ENCODE data around the gene MAL. TPM values are rescaled to one million over a fixed set of nuclear protein-coding genes. Genes with fewer than 3 reads are reported as not detected.

The MAL gene
- polyA plus RNA-seq, 1 donor from 2014 or later: 10.2 TPM

- H3K27me3 Mint-ChIP-seq: peaks cover 15% of the 10 kb centered on the region
- H3K4me3 Mint-ChIP-seq: no peak overlapping the region
- peaks cover 1% of the 10 kb centered on the region for H3K36me3 Mint-ChIP-seq
- peaks cover 13 to 17% (median 16%) of the 10 kb centered on the region in 3 donors for H3K4me1 Mint-ChIP-seq
- no peaks in the 10 kb centered on the region for H3K9me3 Mint-ChIP-seq
- peak overlapping the region in 1 of 3 donors; percentile 37 for H3K27ac Mint-ChIP-seq
Measured at GRCh38 chr2:95061601-95062183, 36.2 kb downstream of the MAL start.

GRCh38 chr2:95062242-95063085, 37.0 kb downstream of the MAL start:
- H3K4me3 Mint-ChIP-seq: no peak overlapping the region
- H3K27ac Mint-ChIP-seq: peak overlapping the region in 2 of 3 donors; percentile 37 to 60
- H3K27me3 Mint-ChIP-seq: peaks cover 15% of the 10 kb centered on the region
- H3K36me3 Mint-ChIP-seq: peaks cover 1% of the 10 kb centered on the region
- no peaks in the 10 kb centered on the region for H3K9me3 Mint-ChIP-seq
- H3K4me1 Mint-ChIP-seq: peaks cover 13 to 17% (median 16%) of the 10 kb centered on the region in 3 donors

GRCh38 chr2:95063086-95063958, 37.8 kb downstream of the MAL start:
- Mint-ChIP-seq H3K27ac (peak overlapping the region in 2 of 3 donors; percentile 4 to 80), H3K27me3 (peaks cover 13% of the 10 kb centered on the region), H3K36me3 (peaks cover 1% of the 10 kb centered on the region), H3K4me3 (peak overlapping the region in 2 of 4 donors; percentile 0 to 63), H3K9me3 (no peaks in the 10 kb centered on the region), H3K4me1 (peaks cover 13 to 17% (median 16%) of the 10 kb centered on the region in 3 donors)

DNA sequence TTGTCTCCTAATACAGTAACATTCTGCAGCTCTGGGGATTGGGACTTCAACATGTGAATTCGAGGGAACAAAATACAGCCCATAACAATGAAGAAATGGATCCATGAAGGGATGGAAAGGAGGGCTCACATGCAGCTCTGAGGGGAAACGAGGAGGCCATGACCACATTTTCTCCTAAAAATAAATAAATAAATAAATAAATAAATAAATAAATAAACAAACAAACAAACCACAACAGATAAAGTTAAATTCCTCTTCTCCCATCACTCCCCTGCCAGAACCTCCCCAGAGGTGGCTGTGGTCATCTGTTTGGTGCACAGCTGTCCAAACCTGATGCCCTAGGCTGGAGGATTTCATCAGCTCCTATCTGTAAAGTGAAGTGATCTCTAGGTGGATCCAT, 42.7 kb downstream of the MAL start:
- H3K4me3 Mint-ChIP-seq: no peak overlapping the region
- no peaks in the 10 kb centered on the region for H3K36me3 Mint-ChIP-seq
- H3K27me3 Mint-ChIP-seq: peaks cover 17% of the 10 kb centered on the region
- peaks cover 4 to 8% (median 8%) of the 10 kb centered on the region in 3 donors for H3K4me1 Mint-ChIP-seq
- no peak overlapping the region for H3K27ac Mint-ChIP-seq
- no peaks in the 10 kb centered on the region for H3K9me3 Mint-ChIP-seq

DNA sequence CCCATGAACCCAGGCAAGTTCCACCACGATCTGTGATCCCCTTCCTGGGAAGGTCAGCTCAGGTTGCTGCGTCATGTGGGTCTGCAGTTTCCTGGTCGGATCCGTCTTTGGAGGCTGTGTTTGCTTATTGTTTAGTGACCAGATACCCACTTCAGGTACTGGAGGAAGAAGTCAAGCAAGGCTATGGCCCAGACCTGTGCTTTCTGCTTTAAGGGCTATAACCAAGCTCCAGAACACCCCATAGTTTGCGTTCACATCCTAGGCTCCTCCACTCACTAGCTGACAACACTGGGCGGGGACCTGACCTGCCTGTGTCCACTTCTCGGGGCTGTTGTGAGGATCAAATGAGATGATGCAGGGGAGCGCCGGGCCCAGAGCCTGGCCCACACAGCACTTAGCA, 44.0 kb downstream of the MAL start:
- H3K27ac Mint-ChIP-seq: no peak overlapping the region
- no peaks in the 10 kb centered on the region for H3K36me3 Mint-ChIP-seq
- no peak overlapping the region for H3K4me3 Mint-ChIP-seq
- no peaks in the 10 kb centered on the region for H3K4me1 Mint-ChIP-seq
- H3K27me3 Mint-ChIP-seq: peaks cover 16% of the 10 kb centered on the region
- no peaks in the 10 kb centered on the region for H3K9me3 Mint-ChIP-seq

DNA sequence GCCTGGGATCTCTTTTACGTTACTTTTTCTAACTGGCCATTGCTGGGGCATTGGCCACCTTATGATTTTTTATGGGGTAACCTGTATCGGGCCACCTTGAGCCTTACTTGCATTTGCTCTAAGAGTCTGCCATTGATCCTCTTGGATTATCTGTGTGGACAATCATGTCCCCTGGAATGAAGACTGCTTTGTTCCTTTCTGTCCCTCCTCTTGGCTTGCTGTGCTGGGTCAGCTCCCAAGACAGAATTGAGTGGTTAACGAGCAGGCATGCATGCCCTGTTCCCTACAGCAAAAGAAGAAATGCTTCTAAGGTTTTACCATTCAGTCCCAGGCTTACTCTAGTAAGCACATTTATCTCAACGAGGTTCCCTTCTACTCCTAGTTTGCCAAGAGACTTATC, 46.3 kb downstream of the MAL start:
- no peaks in the 10 kb centered on the region for H3K9me3 Mint-ChIP-seq
- H3K4me1 Mint-ChIP-seq: peaks cover 0 to 8% (median 6%) of the 10 kb centered on the region in 3 donors
- no peak overlapping the region for H3K27ac Mint-ChIP-seq
- peaks cover 22% of the 10 kb centered on the region for H3K27me3 Mint-ChIP-seq
- H3K36me3 Mint-ChIP-seq: no peaks in the 10 kb centered on the region
- no peak overlapping the region for H3K4me3 Mint-ChIP-seq

DNA sequence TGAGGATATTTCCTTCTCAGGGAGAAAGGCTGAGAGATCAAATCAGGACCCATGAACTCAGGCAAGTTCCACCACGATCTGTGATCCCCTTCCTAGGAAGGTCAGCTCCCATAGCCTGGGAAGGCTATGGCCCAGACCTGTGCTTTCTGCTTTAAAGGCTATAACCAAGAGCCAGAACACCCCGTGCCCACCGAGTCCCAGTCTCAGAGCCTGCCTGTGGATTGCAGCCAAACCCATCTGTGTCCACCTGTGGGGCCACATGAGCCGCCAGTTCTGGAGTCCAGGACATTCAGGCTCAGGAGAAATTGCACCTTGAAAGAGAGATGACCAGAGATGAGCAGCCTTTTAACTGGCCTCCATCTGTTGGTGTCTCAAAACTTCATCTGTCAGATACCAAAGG, 46.9 kb downstream of the MAL start:
- no peaks in the 10 kb centered on the region for H3K9me3 Mint-ChIP-seq
- no peak overlapping the region for H3K4me3 Mint-ChIP-seq
- H3K4me1 Mint-ChIP-seq: peaks cover 0 to 9% (median 8%) of the 10 kb centered on the region in 3 donors
- no peak overlapping the region for H3K27ac Mint-ChIP-seq
- H3K27me3 Mint-ChIP-seq: peaks cover 25% of the 10 kb centered on the region
- no peaks in the 10 kb centered on the region for H3K36me3 Mint-ChIP-seq

DNA sequence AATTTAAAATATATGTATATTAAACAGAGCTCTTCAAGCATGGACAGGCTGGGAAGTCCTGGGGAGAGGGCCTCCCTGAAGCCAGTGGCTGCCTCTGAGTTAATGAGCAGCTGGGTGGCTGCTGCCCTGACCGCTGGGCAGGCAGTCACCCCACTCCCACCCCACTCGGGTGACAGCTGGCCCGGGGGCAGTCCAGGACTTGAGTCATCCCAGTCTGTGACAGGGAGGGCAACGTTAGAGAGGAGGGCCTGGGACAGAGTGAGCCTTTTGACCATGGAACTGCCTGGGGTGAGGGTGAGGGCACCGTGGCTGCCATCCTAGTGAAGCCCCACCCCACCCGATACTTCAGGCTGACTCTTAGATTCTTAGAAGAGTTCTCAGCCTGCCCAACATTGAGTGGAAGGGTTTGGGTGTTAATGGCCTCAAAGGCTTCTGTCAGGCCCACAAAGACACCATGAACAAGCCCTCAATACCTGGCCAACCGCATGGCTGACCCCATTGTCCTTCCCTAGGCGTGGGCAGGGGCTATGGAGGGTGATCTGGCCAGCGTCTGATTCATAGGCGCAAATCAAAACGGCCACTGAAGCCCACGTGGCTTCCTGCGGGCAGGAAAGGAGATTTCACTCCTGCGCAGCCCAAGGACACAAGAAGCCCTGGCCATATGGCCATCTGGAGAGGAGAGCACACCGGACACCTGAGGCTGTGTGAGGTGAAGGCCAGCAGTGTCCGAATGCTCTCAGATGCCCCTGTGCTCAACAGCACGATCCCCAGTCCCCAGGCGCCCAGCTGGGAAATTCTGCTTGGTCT, 48.6 kb downstream of the MAL start:
- Mint-ChIP-seq H3K4me3 (no peak overlapping the region), H3K36me3 (no peaks in the 10 kb centered on the region), H3K9me3 (no peaks in the 10 kb centered on the region), H3K27ac (peak overlapping the region in 1 of 3 donors; percentile 39), H3K27me3 (peaks cover 26% of the 10 kb centered on the region), H3K4me1 (peaks cover 0 to 10% (median 8%) of the 10 kb centered on the region in 3 donors)

DNA sequence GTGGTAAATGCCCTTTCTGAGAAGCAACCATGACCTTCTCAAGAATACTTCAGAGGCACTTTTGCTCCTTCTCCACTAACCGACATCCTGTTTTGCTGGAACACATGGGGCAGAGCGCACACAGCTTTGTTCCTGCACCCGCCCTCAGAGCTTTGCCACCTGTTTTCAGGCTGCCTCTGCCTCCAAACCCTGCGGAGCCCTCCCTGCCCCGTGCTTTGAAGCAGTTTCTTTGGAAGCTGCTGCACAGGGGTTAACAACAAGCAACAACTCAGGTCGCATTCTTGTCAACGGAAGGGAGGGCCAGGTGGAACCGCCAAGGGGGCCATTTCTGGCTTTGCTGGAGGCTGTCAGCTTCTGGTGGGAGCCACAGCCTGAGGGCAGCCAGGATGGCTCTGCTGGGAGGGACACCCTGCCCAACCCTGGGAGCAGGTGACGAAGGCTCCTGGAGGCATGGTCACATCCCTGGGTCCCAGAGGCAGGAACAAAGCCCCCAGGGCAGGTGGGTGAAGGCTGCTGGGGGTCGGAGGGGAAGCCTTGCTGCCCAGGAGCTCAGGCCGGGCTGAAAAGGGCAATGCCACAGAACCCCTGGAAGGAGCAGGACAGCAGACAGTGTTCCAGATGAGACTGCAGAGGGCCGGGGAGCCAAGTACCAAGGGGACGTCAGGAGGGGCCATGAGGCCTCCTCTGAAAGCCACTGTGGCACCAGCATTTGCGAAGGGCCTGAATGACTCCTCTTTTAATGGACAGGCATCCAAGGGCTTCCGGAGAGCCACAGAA, 49.3 kb downstream of the MAL start:
- Mint-ChIP-seq H3K36me3 (no peaks in the 10 kb centered on the region), H3K27ac (peak overlapping the region in 1 of 3 donors; percentile 39), H3K4me1 (peaks cover 0 to 11% (median 8%) of the 10 kb centered on the region in 3 donors), H3K4me3 (peak overlapping the region in 1 of 4 donors; percentile 57), H3K27me3 (peaks cover 26% of the 10 kb centered on the region), H3K9me3 (no peaks in the 10 kb centered on the region)

DNA sequence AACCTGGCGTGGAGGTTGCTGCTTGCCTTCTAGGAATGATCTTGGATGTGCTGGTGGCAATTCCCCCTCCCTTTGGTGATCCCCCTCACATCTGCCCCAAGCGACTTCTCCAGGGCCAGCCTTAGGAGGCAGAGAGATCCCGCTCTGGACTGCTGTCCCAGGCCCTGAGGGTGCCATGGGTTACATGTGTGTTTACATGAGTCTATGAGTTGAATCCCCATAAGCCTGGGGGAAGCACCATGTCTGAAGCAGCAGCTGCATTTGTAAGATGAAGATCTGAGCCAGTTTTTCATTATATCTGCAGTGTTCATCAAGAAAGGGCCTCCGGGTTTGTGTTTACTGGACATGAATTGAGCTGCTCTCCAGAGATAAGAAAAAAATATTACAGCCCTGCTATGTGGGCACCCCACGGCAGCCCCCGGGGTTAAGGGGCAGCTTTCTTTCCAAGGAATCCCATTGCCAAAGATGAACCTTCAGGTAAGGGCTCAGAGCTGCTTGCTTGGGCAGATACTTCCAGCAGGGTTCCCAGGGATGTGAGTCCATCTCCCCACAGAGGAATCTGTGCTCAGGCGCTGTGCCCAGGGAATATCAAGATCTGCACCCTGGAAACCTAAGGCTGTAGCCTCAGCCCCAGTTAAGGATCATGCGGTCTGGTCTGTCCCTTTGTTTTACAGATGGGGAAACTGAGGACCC, 50.1 kb downstream of the MAL start:
- Mint-ChIP-seq H3K4me3 (peak overlapping the region in 1 of 4 donors; percentile 79), H3K4me1 (peaks cover 0 to 13% (median 8%) of the 10 kb centered on the region in 3 donors)

DNA sequence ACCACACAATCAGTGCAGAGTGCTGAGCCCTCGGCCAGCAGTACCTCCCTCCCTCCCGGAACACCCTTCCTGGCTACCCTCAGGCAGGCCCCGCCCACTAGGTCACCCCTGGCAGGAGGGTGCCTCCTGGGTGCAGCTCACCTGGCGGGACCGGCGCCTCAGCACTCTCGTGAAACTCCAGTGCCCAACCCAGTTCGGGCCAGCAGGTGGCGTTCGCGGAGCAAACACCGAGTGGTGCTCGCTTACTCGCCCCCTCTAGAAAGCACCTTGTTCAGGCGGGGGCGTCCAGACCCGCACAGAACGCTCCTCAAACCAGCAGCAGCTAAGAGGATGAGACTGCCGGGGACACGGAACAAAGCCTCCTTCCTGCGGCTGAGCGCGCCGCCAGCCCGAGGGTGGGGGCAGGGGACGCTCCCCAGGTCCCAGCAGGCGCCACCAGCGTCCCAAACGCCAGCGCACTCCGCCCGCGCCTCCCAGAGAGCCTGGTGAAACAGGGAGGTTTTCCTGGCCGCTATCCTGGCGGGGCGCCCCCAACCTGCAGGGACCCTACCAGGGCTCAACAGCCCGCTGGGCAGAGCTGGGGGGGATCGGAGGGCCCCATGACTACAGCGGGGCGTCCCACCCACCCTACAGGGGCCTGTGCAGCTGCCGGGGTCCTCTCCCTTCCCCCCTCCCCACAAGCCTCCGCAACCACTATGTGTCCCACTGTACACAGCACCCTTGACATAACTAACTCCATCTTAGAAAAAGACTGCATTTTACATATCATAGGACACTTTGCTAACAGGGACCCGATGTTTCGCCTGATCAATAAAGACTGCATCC, 51.4 kb downstream of the MAL start:
- no peaks in the 10 kb centered on the region for H3K9me3 Mint-ChIP-seq
- peaks cover 26% of the 10 kb centered on the region for H3K27me3 Mint-ChIP-seq
- H3K4me1 Mint-ChIP-seq: peaks cover 0 to 13% (median 8%) of the 10 kb centered on the region in 3 donors
- peak overlapping the region in 3 of 4 donors; percentile 57 to 79 (median 74) for H3K4me3 Mint-ChIP-seq
- peak overlapping the region in 2 of 3 donors; percentile 31 to 75 for H3K27ac Mint-ChIP-seq
- no peaks in the 10 kb centered on the region for H3K36me3 Mint-ChIP-seq

More for the DNA sequence above, 50.1 kb downstream of the MAL start:
- no peaks in the 10 kb centered on the region for H3K36me3 Mint-ChIP-seq
- H3K9me3 Mint-ChIP-seq: no peaks in the 10 kb centered on the region
- peaks cover 26% of the 10 kb centered on the region for H3K27me3 Mint-ChIP-seq
- H3K27ac Mint-ChIP-seq: no peak overlapping the region

GRCh38 chr2:95077530-95077825, 52.0 kb downstream of the MAL start:
- no peaks in the 10 kb centered on the region for H3K36me3 Mint-ChIP-seq
- no peaks in the 10 kb centered on the region for H3K9me3 Mint-ChIP-seq
- peaks cover 21% of the 10 kb centered on the region for H3K27me3 Mint-ChIP-seq
- peak overlapping the region in 1 of 3 donors; percentile 75 for H3K27ac Mint-ChIP-seq
- H3K4me3 Mint-ChIP-seq: peak overlapping the region in 1 of 4 donors; percentile 44
- H3K4me1 Mint-ChIP-seq: peaks cover 0 to 13% (median 8%) of the 10 kb centered on the region in 3 donors
